LNCAP (cell line): ENCODE measurements around the gene INF2.

Source experiments
- TF ChIP-seq, protein P1 (sequence below): fragments of 450-650 bp; IDR thresholded peaks from 2 replicates; pipeline ENCODE4 v1.5.1; 2017; ENCODE audit warnings: mild to moderate bottlenecking

The INF2 gene

DNA sequence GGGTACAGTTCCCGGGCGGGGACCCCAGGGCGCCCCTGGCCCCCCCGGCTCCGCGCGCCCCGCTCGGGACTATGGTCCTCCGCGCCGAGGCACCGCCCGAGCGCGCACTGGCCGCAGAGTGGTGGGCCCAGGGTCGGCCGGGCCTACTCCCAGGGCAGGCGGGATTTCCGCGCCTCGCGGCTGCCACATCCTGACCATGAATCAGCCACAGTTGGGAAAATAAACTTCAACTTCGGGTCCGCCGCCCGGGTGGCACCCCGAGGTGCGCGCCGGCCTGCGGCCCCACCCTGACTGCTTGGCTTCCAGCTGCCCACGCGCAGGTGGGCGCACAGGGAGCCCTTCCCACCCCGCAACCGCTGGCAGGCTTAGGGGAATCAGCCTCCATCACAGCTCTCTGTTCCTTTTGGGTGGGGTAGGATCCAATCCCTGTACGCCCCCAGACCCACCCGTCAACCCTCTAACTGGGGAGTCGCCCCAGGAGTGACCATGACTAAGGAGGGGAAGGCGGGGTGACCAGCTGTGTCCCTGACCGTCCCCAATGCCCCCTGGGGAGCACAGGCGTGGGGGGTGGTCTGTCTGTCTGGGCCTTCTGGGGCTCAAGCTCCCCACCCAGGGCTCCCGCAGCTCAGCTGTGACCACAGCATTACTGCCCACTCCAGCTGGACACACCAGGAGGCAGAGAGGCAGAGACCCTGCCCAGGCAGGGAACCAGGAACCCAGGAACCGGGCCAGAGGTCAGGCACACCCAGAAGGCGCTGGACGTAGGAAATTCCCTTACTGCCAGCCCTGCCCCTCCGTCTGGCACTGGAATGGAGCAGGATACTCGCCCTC is 678 bp downstream of the INF2 start:
- TF ChIP-seq, protein P1, sequence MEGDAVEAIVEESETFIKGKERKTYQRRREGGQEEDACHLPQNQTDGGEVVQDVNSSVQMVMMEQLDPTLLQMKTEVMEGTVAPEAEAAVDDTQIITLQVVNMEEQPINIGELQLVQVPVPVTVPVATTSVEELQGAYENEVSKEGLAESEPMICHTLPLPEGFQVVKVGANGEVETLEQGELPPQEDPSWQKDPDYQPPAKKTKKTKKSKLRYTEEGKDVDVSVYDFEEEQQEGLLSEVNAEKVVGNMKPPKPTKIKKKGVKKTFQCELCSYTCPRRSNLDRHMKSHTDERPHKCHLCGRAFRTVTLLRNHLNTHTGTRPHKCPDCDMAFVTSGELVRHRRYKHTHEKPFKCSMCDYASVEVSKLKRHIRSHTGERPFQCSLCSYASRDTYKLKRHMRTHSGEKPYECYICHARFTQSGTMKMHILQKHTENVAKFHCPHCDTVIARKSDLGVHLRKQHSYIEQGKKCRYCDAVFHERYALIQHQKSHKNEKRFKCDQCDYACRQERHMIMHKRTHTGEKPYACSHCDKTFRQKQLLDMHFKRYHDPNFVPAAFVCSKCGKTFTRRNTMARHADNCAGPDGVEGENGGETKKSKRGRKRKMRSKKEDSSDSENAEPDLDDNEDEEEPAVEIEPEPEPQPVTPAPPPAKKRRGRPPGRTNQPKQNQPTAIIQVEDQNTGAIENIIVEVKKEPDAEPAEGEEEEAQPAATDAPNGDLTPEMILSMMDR = no peak

GRCh38 chr14:104690861-104691455 is 1.5 kb downstream of the INF2 start:
- TF ChIP-seq, protein P1 = no peak

GRCh38 chr14:104691546-104692260 is 2.3 kb downstream of the INF2 start:
- TF ChIP-seq, protein P1 = no peak

GRCh38 chr14:104692261-104692938 is 3.0 kb downstream of the INF2 start:
- TF ChIP-seq, protein P1 = no peak

DNA sequence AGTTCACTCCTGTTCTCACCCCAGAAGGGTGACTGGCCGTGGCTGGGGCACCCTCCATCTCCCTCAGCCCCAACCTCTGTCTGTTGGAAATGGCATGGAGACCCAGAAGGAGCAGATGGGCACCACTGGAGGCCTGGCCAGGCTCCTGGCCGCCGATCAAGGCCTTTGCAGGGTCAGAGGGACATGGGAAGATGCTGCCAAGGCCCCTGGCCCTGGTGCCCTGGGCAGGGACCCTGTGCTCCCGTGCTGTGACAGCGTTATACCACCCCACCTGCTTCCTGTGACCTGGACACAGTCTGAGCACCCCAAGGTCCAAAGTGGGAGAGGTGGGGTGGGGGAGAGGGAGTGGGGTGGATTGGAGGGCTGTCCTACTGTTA is 3.5 kb downstream of the INF2 start:
- TF ChIP-seq, protein P1 = no peak

DNA sequence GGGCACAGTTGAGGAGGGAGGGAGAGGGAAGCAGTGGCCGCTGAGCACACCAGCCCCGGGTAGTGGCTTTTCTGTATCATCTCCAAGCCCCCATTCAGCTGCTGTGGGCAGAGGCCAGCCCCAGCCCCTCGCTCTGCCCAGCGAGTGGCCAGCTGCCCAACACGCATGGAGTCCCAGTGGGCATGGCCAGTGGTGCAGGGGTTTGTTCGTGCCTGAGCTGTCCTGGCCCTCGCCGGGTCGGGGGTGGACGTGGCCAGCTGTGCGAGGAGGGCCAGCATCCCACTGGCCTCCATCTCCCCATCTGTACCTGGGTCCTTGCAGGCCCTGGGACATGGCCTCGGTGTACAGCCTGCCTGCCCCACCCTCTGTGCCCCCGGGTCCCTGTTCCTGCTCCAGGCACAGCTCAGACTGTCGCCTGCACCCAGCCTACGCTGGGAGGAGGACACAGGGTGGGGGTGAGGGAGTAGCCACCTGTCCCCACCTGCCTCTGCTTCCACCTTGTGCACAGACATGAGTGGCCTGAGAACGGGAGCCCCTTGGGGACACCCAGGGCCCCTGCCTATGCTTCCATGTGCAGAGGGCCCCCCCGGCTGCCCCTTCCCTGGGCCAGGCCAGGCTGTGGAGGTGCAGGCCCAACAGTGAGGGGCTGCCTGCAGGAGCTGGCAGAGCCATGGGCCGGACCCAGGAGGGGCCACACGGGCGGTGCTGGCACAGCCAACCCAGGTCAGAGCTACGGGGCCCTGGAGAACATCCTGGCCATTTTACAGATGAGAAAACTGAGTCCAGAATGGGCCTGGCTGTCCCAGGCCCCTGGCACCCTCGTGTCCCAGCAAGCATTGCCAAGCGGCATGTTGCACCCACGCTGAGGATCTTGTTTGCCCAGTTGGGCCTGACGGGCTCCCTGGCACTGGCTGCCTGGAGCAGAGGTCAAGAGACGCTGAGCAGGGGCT is 4.3 kb downstream of the INF2 start:
- TF ChIP-seq, protein P1 = no peak
